ENCODE results near the gene DNM1L.

Gene DNM1L

DNA sequence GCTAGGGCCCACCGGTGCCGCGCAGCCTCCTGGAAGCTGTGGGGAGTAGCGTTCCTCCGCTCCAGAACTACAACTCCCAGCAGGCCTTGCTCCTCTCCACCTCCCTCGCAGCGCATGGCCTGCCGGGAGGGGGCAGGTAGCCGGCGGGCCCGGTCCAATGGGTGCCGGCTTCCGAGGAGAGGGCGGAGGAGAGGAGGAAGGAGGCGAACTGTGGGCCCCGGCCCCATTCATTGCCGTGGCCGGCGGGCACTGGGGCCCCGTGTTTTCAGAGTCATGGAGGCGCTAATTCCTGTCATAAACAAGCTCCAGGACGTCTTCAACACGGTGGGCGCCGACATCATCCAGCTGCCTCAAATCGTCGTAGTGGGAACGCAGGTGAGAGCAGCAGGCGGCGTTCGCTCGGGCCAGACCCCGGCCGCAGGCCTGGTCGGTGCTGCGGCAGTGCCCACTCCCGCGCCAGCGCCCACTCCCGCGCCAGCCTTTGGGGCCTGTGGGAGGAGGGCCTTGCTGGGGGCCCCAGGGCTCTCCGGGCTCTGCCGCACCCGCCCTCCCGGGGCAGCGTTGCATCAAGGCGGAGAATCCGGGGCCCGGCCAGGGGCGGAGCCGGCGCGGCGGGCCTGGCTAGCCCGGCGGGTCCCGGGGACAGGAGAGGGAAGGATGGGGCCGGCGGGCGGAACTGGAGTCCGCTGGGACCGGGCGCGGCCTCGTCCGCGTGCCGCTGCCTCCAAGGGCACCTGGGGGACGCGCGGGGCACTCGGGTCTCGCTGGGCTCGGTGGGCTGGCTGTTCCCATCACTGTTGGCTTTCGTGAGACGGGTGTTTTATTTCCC, at the start of gene DNM1L:
TSS of gene DNM1L (plus strand) at position 211 of the 829 bp plus-strand sequence. CDS start at position 274, 63 bp downstream.
- peak; percentile 99 for DNase-seq (ENCODE audit: low spot score)

GRCh38 chr12:32641287-32641901, 37.7 kb upstream of the DNM1L start:
- DNase-seq (ENCODE audit: low spot score) = no peak

GRCh38 chr12:32644431-32644830, 34.7 kb upstream of the DNM1L start:
- no peak for DNase-seq (ENCODE audit: low spot score)

DNA sequence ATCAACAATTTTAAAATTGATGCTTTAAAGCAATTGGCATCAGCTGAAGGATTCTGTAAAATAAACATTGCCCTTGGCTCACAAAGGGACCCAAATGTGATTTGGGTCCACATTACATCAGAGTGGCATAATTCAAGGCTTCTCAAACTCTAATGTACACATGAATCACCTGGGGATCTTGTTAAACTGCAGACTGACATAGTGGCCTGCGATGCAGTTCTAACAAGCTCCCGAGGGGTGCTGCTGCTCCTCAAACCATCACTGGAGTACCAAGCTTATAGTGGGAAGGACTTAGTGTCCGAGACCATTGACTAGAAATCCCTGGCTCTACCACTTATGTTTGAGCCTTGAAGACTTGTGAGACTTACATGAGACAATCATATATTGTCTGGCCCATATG, 31.8 kb upstream of the DNM1L start:
- no peak for DNase-seq (ENCODE audit: low spot score)

- no peak for DNase-seq (ENCODE audit: low spot score)
Measured at GRCh38 chr12:32650508-32650907, 28.6 kb upstream of the DNM1L start.

DNA sequence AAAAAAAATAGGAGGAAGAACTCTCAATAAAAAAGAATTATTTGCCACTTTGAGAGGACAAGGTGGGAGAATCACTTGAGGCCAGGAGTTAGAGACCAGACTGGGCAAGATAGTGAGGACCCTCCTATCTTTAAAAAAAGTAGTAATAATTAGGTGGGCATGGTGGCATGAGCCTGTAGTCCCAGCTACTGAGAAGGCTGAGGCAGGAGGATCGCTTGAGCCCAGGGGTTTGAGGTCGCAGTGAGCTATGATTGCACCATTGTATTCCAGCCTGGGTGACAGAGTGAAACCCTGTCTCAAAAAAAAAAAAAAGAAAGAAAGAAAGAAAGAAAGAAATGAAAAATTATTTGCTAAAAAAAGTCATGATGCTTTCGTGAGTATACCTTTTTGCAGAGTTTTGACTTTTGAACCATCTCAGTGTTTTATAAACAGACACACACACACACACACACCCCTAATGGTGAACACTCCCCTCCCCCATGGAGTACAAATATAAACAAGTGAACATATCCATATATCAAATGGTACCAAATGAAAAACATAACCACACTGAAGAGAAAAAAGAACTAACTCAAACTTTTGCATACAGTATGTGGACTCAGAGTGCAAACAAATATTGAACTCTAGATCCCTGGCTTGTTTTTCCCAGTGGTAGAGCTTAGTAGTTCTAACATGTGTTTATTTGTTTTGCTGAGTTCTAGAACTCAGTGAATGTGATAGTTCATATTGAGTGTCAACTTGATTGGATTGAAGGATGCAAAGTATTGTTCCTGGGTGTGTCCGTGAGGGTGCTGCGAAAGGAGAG, 27.7 kb upstream of the DNM1L start:
- no peak for DNase-seq (ENCODE audit: low spot score)

- DNase-seq (ENCODE audit: low spot score) = no peak
Measured at GRCh38 chr12:32651956-32652210, 27.2 kb upstream of the DNM1L start.

- DNase-seq (ENCODE audit: low spot score) = no peak
Measured at GRCh38 chr12:32659908-32660440, 19.1 kb upstream of the DNM1L start.

DNA sequence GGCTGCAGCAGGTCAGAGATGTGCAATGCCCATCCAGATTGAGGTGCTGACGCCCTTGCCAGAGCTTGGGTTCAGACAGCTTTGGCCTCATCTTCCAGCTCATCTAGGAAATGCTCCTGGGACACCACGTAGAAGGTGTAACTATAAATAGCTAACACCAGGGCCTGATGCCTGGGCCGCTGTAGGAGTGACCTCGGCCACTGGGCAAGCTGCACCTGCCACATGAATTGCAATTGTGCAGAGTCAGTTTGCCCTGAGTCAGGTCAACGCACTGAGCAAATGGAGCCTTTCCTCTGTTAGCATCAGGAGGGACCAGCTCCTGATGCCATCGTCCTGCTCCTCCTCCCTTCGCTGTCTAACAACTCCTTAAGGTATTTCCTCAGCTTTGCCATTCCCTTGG, 17.4 kb upstream of the DNM1L start:
- no peak for DNase-seq (ENCODE audit: low spot score)

GRCh38 chr12:32662665-32663064, 16.4 kb upstream of the DNM1L start:
- DNase-seq (ENCODE audit: low spot score) = no peak

GRCh38 chr12:32666018-32666417, 13.1 kb upstream of the DNM1L start:
- no peak for DNase-seq (ENCODE audit: low spot score)

GRCh38 chr12:32669584-32669983, 9.5 kb upstream of the DNM1L start:
- no peak for DNase-seq (ENCODE audit: low spot score)

GRCh38 chr12:32671930-32672780, 6.9 kb upstream of the DNM1L start:
- DNase-seq (ENCODE audit: low spot score) = peak; percentile 60

DNA sequence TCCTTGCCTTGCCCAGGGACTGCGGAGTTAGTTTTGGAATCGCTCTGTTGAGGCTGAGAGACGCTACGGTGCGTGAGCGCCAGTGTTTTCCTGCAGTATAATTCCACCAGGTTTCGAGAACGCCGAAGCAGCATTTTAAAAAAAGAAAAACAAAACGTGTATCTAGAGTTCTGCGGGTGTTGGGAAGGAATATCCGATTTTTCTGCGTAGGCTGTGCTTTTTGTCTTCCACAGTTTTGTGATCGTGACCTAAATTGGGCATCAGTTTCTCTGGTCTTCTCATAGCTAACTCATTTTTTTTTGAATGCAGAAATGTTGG, 778 bp downstream of the DNM1L start:
- DNase-seq (ENCODE audit: low spot score) = no peak

DNA sequence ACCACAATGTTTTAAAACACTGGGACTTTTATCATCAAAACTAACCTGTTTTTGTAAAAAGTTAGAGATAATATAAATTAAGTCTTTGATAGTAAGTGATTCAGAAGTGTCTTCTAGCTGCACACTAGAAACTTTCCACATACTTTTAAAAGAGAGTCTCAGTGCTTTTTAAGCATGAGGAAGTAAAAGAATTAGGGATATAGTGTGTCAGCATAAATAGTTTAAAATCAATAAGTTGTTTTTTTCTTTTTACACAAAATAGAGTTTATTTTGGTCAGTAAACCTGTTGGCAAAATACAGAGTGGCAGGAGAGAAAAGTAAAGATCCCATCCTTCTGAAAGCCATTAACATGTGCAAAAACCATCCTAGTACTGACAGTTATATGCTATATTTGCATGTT, 1.7 kb downstream of the DNM1L start:
- DNase-seq (ENCODE audit: low spot score) = no peak

GRCh38 chr12:32681272-32681671, 2.2 kb downstream of the DNM1L start:
- DNase-seq (ENCODE audit: low spot score) = no peak

DNA sequence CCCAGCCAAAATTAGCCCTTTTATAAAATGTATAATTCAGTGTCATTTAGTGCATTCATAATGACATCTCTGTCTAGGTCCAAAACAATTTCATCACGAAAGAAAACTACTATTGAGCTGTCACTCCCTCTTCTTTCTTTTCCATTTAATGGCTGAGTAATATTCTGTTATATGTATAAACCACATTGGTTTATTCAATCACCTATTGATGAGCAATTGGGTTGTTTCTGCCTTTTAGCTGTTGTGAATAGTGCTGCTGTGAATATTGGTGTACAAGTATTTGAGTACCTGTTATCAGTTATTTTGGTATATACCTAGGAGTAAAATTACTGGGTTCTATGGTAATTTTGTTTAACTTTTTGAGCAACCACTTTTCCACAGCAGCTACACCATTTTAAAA, 7.2 kb downstream of the DNM1L start:
- DNase-seq (ENCODE audit: low spot score) = no peak

DNA sequence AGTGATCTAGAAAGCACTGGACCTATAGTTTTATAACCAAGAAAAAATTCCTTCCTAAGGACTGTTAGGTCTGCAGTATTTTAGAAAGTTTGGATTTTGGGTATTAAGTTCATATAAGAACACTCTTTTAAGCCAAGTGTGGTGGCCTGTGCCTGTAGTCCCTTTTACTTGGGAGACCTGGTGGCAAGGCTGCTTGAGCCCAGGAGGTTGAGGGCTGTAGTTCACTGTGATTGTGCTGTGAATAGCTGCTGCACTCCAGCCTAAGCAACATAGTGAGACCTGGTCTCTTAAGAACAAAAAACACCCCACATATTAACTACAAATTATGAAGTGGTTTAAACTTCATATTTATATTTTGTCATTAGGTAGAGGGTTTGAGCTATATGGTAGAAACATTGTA, 9.7 kb downstream of the DNM1L start:
- DNase-seq (ENCODE audit: low spot score) = no peak

- DNase-seq (ENCODE audit: low spot score) = no peak
Measured at GRCh38 chr12:32690927-32691326, 11.8 kb downstream of the DNM1L start.

DNA sequence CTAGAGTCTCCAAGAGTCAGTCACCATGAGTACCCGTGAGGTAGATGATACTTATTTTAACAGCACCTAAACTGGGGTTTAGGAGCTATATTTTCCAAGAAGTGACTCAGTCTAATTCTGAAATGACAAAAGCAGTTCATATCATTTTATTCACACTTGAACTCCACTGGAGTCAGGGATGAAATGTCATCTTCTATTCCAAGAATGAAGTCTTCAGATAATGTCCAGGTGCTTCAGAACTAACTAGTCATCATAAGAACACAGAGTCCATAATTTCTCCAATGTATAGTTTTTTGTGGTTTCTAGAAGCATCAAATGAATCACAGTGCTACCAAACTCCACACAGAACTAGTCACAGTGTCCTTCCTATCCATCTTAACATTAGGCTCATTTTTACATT, 13.3 kb downstream of the DNM1L start:
- DNase-seq (ENCODE audit: low spot score) = no peak

DNA sequence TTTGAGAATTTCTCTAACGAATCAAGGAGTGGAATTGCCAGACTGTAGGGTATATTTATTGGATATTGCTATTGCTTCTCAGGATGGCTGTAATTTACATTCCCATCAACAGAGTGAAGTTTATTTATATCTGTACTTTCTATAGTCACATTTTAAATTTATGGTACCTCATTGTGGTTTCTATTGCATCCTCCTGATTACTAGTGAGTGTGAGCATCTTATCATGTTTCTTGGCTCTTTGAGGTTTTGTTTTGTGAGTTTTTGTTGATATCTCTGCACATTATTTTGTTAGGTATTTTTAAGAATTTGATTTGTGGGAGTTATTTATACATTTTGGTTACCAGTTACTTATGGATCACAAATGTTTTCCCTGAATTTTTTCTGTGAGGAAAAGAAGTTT, 13.9 kb downstream of the DNM1L start:
- no peak for DNase-seq (ENCODE audit: low spot score)

DNA sequence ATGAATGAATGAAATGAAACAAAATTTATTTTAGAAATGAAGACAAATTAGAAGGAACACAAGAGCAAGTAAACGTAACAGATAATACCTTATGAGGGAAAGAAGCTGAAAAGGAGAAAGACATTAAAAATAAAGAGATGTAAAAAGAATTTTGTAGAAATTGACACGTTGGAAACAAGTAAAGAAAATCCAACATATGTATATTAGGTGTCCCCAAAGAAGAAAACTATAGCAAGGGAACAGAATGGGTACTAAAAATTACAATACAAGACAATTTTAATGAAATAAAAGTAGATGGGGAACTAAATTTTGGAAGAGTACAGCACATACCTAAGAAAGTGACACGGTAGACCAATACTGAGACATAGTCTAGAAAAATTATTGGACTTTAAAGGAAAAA, 16.7 kb downstream of the DNM1L start:
- no peak for DNase-seq (ENCODE audit: low spot score)

All from LoVo (cell line).